IPS-NIHi7 (cell line): ENCODE data around the gene MCCC1.

Experiments used
- DNase-seq: peaks from one replicate; pipeline ENCODE4 v3.0.0; 2012; ENCODE audit warnings: mixed read lengths; ENCODE audit errors: extremely low spot score

The MCCC1 gene

GRCh38 chr3:182983876-182984275 lies 115.4 kb downstream of the MCCC1 start:
- no peak for DNase-seq

GRCh38 chr3:182981038-182981380 lies 118.3 kb downstream of the MCCC1 start:
- no peak for DNase-seq

GRCh38 chr3:182980204-182981037 lies 118.9 kb downstream of the MCCC1 start, which contains the start of gene DCUN1D1:
DCUN1D1 (minus strand) TSS chr3:182980538; CDS start chr3:182980489, 49 bp downstream.
- DNase-seq, result peak; percentile 94

GRCh38 chr3:182979674-182980191 lies 119.6 kb downstream of the MCCC1 start:
- DNase-seq, result peak; percentile 45

GRCh38 chr3:182979103-182979673 lies 120.1 kb downstream of the MCCC1 start:
- no peak for DNase-seq

DNA sequence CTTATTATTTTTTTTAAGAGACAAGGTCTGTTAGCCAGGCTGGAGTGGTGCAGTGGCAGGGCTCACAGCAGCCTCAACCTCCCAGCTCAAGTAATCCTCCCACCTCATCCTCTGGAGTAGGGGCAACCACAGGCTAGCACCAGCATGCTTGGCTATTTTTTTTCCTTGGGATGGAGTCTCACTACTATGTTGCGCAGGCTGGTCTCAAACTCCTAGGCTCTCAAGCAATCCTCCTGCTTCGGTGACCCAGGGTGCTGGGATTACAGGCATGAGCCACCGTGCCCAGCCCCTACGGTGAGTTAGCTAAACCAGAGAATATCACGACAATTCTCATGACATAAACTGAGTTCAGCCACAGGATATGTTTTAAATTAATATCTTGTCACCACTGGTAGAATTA lies 120.9 kb downstream of the MCCC1 start:
- no peak for DNase-seq

DNA sequence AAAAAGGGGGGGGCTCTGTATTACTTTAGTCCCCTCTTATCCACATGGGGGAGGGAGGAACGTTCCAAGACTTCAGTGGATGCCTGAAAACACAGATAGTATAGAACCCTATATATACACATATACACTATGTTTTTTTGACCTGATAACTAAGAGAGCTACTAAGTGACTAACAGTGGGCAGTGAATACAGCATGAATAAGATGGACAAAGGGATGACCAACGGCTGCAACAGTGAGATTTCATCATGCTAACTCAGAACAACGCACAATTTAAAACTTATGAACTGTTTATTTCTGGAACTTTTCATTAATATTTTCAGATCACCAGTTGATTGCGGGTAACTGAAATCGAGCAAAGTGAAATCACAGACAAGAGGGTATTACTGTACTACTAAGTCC lies 126.2 kb downstream of the MCCC1 start:
- DNase-seq, result no peak

DNA sequence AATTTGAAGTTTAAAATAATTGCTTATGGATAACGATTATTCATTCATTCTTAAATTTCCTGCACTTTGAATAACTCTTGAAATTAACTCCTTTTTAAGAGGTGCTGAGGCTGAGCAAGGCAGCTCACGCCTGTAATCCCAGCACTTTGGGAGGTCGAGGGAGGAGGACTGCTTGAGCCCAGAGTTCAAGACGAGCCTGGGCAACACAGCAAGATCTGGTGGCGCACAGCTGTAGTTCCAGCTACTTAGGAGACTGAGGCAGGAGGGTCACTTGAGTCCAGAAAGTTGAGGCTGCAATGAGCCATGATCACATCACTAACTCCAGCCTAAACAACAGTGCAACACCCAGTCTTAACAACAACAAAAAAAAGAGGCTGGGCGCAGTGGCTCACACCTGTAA lies 126.9 kb downstream of the MCCC1 start:
- DNase-seq, result no peak

DNA sequence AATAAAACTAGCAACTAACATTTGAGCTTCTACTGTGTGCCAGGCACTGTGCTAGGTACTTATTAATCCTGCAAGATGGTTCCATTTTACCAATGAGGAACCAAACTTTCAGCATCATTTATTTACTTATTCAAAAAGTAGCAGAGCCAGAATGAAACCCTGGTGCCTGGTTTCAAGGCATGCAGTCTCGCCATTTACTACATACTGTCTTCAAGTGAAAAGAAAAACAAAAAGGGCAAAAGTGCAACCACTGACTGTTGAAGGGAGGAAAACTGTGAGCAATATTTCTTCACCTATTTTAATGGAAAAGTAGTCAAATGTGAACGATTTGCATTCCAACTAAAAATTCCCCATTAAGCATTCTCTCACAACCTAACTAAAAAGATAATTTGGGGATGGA lies 127.7 kb downstream of the MCCC1 start:
- no peak for DNase-seq

DNA sequence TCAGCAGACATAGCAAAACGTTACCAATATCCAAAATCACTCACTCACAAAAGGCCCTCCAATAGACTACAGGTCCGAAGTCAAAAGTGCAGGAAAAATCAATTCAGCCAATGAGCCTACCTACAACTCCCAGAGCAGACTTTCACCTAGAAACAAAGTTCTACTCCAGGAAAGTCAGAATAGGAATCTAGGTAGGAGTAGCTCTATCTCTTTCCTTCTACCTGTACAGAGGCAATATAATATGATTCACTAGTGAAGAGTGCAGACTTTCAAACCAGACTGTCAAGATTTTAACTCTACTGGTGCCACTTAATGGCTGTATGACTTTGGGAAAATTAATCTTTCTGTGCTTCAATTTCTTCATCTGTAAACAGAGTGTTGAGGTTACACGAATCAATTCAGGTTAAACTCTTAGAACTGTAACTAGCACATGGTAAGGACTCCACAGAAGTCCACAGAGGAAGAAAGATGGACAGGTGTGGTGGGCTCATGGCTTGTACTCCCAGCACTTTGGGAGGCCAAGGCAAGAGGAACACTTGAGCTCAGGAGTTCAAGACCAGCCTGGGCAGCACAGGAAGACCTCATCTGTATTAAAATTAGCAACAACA lies 128.4 kb downstream of the MCCC1 start:
- DNase-seq, result no peak

GRCh38 chr3:182969853-182970252 lies 129.4 kb downstream of the MCCC1 start:
- DNase-seq, result no peak

DNA sequence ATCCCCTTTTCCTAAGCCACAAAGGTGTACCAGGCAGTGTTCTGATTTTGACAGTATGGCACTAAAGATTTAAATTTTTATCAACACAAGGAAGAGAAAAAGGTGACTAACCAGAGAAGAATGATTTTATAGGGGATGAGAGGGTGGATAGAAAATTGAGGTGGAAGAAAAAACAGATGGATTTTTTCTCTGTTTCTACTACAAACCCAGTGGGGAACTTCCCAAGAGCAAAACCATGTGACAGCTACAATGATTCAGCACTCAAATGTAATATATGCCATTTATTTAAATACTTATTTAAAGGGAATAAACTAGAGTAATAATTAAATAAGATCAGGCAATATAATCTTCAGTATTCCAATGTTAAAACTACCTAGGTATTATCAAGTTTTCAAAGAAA lies 130.0 kb downstream of the MCCC1 start:
- no peak for DNase-seq

DNA sequence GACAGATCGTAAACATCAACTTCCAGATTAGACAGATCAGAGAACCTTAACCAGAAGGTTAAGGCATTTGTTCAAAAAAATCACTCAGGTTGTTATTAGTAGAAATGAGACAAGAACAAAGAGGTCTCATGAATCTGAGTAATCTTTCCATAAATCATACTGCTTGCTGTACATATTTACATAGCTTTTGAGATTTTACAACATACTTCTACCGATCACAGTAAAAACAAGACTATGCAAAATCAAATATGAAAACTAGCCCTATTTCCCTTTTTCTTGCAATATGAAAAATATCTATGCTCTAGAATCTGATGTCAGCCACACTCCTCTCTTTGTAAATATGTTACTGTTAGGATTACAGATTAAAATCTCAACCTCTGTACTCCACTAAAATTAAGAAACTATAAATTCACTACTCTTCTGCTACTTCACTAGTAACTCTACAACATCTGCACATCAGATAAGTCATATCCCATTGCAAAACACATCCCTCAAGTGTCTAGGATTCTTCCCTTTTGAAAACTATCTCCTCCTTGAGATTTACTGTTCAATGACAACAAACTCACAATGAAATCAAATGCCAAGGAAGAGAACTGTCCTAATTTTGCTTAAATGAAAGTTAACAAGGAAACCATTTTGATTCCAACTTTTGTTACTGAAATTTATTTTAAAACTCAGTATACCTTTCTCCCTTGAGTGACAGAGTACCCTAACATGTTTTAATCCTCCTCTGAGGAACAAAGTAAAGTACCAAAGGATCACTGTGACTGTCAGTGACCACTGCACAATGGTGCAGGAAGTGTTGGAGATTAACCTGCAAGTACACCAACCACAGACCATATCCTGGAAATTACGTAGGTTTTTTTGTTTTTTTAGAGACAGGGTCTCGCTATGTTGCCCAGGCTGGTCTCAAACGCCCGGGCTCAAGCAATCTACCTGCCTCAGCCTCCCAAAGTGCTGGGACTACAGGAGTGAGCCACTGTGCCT lies 131.8 kb downstream of the MCCC1 start:
- DNase-seq, result no peak

- no peak for DNase-seq
These were observed 133.4 kb downstream of the MCCC1 start for GRCh38 chr3:182965861-182966366.
